Nephron progenitor cell (in vitro differentiated cells): Measurements from ENCODE around the gene SLIT1.

Source experiments
- DNase-seq: peaks from one replicate; pipeline ENCODE4 v3.0.0; 2021
- H3K27ac Mint-ChIP-seq: 2 replicates; pipeline ENCODE4 v1.8.0; 2021; ENCODE audit warnings: mild to moderate bottlenecking, moderate library complexity, mixed read lengths
- H3K27me3 Mint-ChIP-seq: 2 replicates; pipeline ENCODE4 v1.8.0; 2021; ENCODE audit warnings: mild to moderate bottlenecking, low read depth, mixed read lengths; ENCODE audit not compliant: poor library complexity
- H3K36me3 Mint-ChIP-seq: 2 replicates; pipeline ENCODE4 v1.8.0; 2021; ENCODE audit warnings: low read depth, mixed read lengths
- H3K4me1 Mint-ChIP-seq: 2 replicates; pipeline ENCODE4 v1.8.0; 2021; ENCODE audit warnings: mixed read lengths
- H3K4me3 Mint-ChIP-seq: 2 replicates; pipeline ENCODE4 v1.8.0; 2021; ENCODE audit warnings: mild to moderate bottlenecking, moderate library complexity, mixed read lengths
- H3K9me3 Mint-ChIP-seq: 2 replicates; pipeline ENCODE4 v1.8.0; 2021; ENCODE audit warnings: mild to moderate bottlenecking, moderate library complexity, mixed read lengths
- CTCF ChIP-seq: fragments of 200-600 bp; sonication (generic); IDR thresholded peaks from 2 replicates; pipeline ENCODE4 v1.5.0; 2021; ENCODE audit warnings: antibody characterized with exemption

The SLIT1 gene

GRCh38 chr10:97001183-97001991, 184.4 kb downstream of the SLIT1 start:
- H3K27me3 Mint-ChIP-seq: no peaks in the 10 kb centered on the region

GRCh38 chr10:97000487-97001182, 185.1 kb downstream of the SLIT1 start:
- DNase-seq: no peak
- H3K4me3 Mint-ChIP-seq: no peak overlapping the region
- TF ChIP-seq CTCF: no peak
- H3K9me3 Mint-ChIP-seq: no peaks in the 10 kb centered on the region
- H3K27ac Mint-ChIP-seq: no peak overlapping the region
- no peaks in the 10 kb centered on the region for H3K36me3 Mint-ChIP-seq
- H3K4me1 Mint-ChIP-seq: peaks cover 8% of the 10 kb centered on the region
- H3K27me3 Mint-ChIP-seq: no peaks in the 10 kb centered on the region

More at GRCh38 chr10:97001183-97001991, 184.4 kb downstream of the SLIT1 start:
- TF ChIP-seq CTCF: no peak
- Mint-ChIP-seq H3K27ac (peak overlapping the region; percentile 71), H3K9me3 (peaks cover under 1% of the 10 kb centered on the region), H3K4me3 (no peak overlapping the region), H3K4me1 (peaks cover under 1% of the 10 kb centered on the region), H3K36me3 (peaks cover under 1% of the 10 kb centered on the region)
- no peak for DNase-seq

GRCh38 chr10:96999987-97000386, 185.8 kb downstream of the SLIT1 start:
- no peaks in the 10 kb centered on the region for H3K36me3 Mint-ChIP-seq
- no peak overlapping the region for H3K4me3 Mint-ChIP-seq
- TF ChIP-seq CTCF: no peak
- no peak for DNase-seq
- H3K4me1 Mint-ChIP-seq: peaks cover 15% of the 10 kb centered on the region
- no peaks in the 10 kb centered on the region for H3K27me3 Mint-ChIP-seq
- no peak overlapping the region for H3K27ac Mint-ChIP-seq
- H3K9me3 Mint-ChIP-seq: no peaks in the 10 kb centered on the region

GRCh38 chr10:96999337-96999736, 186.4 kb downstream of the SLIT1 start:
- H3K27ac Mint-ChIP-seq: no peak overlapping the region
- H3K4me3 Mint-ChIP-seq: no peak overlapping the region
- DNase-seq: no peak
- no peaks in the 10 kb centered on the region for H3K36me3 Mint-ChIP-seq
- no peaks in the 10 kb centered on the region for H3K9me3 Mint-ChIP-seq
- H3K4me1 Mint-ChIP-seq: peaks cover 17% of the 10 kb centered on the region
- H3K27me3 Mint-ChIP-seq: no peaks in the 10 kb centered on the region
- no peak for TF ChIP-seq CTCF

- Mint-ChIP-seq H3K4me1 (peaks cover 17% of the 10 kb centered on the region), H3K36me3 (no peaks in the 10 kb centered on the region), H3K9me3 (no peaks in the 10 kb centered on the region), H3K27me3 (no peaks in the 10 kb centered on the region), H3K27ac (no peak overlapping the region), H3K4me3 (no peak overlapping the region)
- DNase-seq: no peak
- TF ChIP-seq CTCF: no peak
Measured at GRCh38 chr10:96998329-96998888, 187.3 kb downstream of the SLIT1 start.
